Measurements from ENCODE around the gene YWHAH. TPM values are rescaled to one million over a fixed set of nuclear protein-coding genes. Genes with fewer than 3 reads are reported as not detected.
A peak's percentile ranks its signal among the peaks of the same experiment; 100 is the strongest.

YWHAH gene
- total and polyA plus RNA-seq, 2 of the 4 experiments (the other 2 are of a cell fraction): 147 to 173 TPM

DNA sequence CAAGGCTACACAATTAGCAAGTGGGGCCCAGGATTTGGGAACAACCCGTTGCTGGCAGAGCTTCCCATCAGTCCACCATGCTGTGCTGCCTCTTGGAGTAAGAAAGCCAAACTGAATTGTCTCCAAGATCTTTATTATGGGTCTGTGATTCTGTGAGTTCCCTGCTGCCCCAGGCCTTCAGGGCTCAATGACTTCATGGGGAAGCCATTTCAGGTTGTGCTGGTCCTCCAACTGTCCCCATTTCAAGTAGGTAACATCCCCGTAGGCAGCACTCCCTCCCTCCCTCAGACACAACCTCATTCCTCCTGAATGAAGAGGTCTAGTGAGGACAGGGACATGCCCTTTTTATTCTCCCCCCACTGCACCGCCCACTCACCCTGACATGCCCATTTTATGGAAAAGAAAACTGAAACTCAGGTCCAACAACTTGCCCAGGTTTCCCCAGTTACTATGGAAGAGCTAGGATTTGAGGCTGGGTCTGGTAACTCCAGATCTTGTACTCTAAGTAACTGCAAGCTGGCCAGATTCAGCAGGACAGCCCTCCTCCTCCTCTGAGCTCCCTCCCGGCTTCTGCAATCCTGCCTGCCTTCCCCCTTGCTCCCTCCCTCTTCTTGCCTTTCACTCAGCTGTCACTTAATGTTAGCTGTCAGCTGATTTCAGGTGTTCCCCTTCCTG, 8.2 kb upstream of the YWHAH start:
- H3K56ac ChIP-seq (ENCODE audit: extremely low read depth, insufficient read depth, low read length): no peak overlapping the region
- H3K4me3 ChIP-seq (ENCODE audit: insufficient read depth, low read depth, low read length): no peak overlapping the region
- dilution Hi-C loops (cut with HindIII; ENCODE audit: low sequenced_read_pairs, unreplicated experiment) (no loop called here), in situ Hi-C loops (cut with MboI; ENCODE audit: low sequenced_read_pairs) (no loop called here), intact Hi-C loops (cut with micrococcal nuclease) (no loop called here)
- H4K20me1 ChIP-seq (ENCODE audit: insufficient read depth, low read length): no peaks in the 10 kb centered on the region
- ATAC-seq (ENCODE audit: low read depth) (no peak), DNase-seq (no peak)
- no peak overlapping the region for H2BK120ac ChIP-seq (ENCODE audit: low read depth, low read length)
- no peak overlapping the region for H4K8ac ChIP-seq (ENCODE audit: low read depth in 2 of 2, low read length in 2 of 2)
- no peak overlapping the region for H2BK20ac ChIP-seq (ENCODE audit: low read depth, low read length)
- CTCF ChIA-PET: no interaction called here
- peak overlapping the region; percentile 54 for H2AFZ ChIP-seq (replicated peaks; ENCODE audit: low read length, poor library complexity)
- H2AK9ac ChIP-seq (replicated peaks; ENCODE audit: low read depth, low read length, poor library complexity): no peak overlapping the region
- H3K79me1 ChIP-seq (ENCODE audit: low read depth in 1 of 2, low read length in 2 of 2): no peaks in the 10 kb centered on the region
- no peaks in the 10 kb centered on the region for H3K4me1 ChIP-seq (ENCODE audit: control insufficient read depth, insufficient read depth, low read length)
- no peak overlapping the region for H3K9ac ChIP-seq (ENCODE audit: low read depth, low read length)
- POLR2A ChIA-PET (ENCODE audit: unreplicated experiment): no interaction called here
- H3K4ac ChIP-seq (ENCODE audit: low read depth, low read length): no peak overlapping the region
- no peak overlapping the region for H2BK5ac ChIP-seq (ENCODE audit: low read depth, low read length, poor library complexity, severe bottlenecking)
- H3K14ac ChIP-seq (replicated peaks; ENCODE audit: low read depth, low read length): no peak overlapping the region; the same call in 1 of the 2 replicates
- no peaks in the 10 kb centered on the region for H3K9me3 ChIP-seq (ENCODE audit: control insufficient read depth, insufficient read depth, low read length)
- no TSS peak for BruUV-seq (replicated peaks)
- H3K18ac ChIP-seq (ENCODE audit: low read depth, low read length): no peak overlapping the region
- H4K91ac ChIP-seq (ENCODE audit: insufficient read depth, low read depth, low read length): no peak overlapping the region
- H3K4me2 ChIP-seq (ENCODE audit: low read depth, low read length): no peak overlapping the region
- no peak overlapping the region for H3K27ac ChIP-seq (ENCODE audit: insufficient read depth, low read length)
- no peak overlapping the region for H2BK15ac ChIP-seq (ENCODE audit: low read depth, low read length)
- no peaks in the 10 kb centered on the region for H3K9me1 ChIP-seq (ENCODE audit: insufficient read depth, low read length)
- no peak overlapping the region for H3K23ac ChIP-seq (ENCODE audit: low read depth, low read length)
- WGBS, 2 experiments (ENCODE audit: extremely low coverage in 2 of 2, insufficient read length in 1 of 2): no CpG with 5 or more reads among the region's 4 CpGs
- H3K27me3 ChIP-seq (ENCODE audit: control insufficient read depth, insufficient read depth, low read length): peaks cover 16% of the 10 kb centered on the region
- TF ChIP-seq MAFK (IDR thresholded peaks at IDR 0.05; ENCODE audit: low read depth, low read length) (no peak), MXI1 (IDR thresholded peaks at IDR 0.05; ENCODE audit: borderline replicate concordance, low read depth, low read length) (no peak), CTCF (conservative IDR thresholded peaks at IDR 0.05; ENCODE audit: low read depth, low read length) (no peak), BHLHE40 (IDR thresholded peaks at IDR 0.05; ENCODE audit: low read depth, low read length) (no peak), ELK1 (IDR thresholded peaks at IDR 0.05; ENCODE audit: borderline replicate concordance, low read depth, low read length) (no peak), SMC3 (IDR thresholded peaks at IDR 0.05; ENCODE audit: low read depth, low read length) (no peak), CHD1 (IDR thresholded peaks at IDR 0.05; ENCODE audit: low read depth, low read length) (no peak), POLR2A (IDR thresholded peaks at IDR 0.05; ENCODE audit: low read depth, low read length) (no peak), FOS (IDR thresholded peaks at IDR 0.05; ENCODE audit: low read depth, low read length) (no peak), MAZ (IDR thresholded peaks at IDR 0.05; ENCODE audit: borderline replicate concordance, low read depth, low read length) (no peak), RFX5 (IDR thresholded peaks at IDR 0.05; ENCODE audit: low read depth, low read length) (no peak), RCOR1 (IDR thresholded peaks at IDR 0.05; ENCODE audit: insufficient replicate concordance, low read length) (no peak)
- TF ChIP-seq, protein P1, sequence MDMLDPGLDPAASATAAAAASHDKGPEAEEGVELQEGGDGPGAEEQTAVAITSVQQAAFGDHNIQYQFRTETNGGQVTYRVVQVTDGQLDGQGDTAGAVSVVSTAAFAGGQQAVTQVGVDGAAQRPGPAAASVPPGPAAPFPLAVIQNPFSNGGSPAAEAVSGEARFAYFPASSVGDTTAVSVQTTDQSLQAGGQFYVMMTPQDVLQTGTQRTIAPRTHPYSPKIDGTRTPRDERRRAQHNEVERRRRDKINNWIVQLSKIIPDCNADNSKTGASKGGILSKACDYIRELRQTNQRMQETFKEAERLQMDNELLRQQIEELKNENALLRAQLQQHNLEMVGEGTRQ (IDR thresholded peaks at IDR 0.05; ENCODE audit: low read depth, low read length): no peak
- no peak overlapping the region for H4K5ac ChIP-seq (ENCODE audit: low read depth, low read length)
- H2AK5ac ChIP-seq (ENCODE audit: low read depth, low read length): no peak overlapping the region
- H3K36me3 ChIP-seq (ENCODE audit: control insufficient read depth, insufficient read depth, low read length): no peaks in the 10 kb centered on the region
